ENCODE data around the gene TTC23. TPM values are rescaled to one million over a fixed set of nuclear protein-coding genes. Genes with fewer than 3 reads are reported as not detected.
"Not testable (repeated sequence)": the region's sequence is repeated elsewhere in the genome, so short reads cannot be mapped to it uniquely, and the experiment has no call there.

Gene TTC23
- total RNA-seq, 2 donors from 2014 or later, result 3.9 to 4.6 TPM

DNA sequence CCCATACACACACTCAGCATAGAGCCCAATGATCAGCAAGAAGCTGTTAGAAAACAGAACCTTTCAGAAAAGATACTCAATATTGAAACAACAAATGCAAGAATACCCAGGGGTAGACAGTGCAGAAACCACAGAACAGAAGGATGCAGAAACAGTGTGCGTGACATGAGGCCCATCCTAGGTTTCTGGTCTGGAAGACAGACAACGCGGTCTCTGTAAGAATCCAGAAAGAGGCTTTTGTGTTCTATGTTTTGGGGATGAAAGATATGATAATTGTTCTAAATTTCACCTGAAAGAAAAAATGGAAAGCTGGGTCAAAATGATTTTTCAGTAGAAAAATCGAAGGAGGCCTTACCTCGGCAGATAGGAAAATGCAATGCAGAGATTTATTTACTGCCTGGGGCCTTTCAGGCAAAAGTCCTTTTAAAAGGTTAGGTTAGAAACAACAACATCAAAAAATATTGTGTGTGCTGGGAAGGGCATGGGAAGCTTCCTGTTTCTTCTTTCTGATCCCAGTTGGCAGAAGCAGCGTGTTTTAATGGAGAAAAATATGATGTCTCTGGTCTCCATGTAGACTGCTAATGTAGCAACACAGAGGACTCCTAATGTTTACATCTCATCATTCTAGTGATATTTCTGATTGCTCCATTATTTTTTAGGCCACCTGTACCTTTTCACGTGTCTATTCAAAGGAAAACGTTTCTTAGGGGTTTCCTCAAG is 127.5 kb downstream of the TTC23 start:
- Mint-ChIP-seq H3K27ac (no peak overlapping the region), H3K4me3 (no peak overlapping the region), H3K9me3 (no peaks in the 10 kb centered on the region), H3K4me1 (ENCODE audit: low read depth) (no peaks in the 10 kb centered on the region), H3K27me3 (ENCODE audit: low read depth) (no peaks in the 10 kb centered on the region), H3K36me3 (ENCODE audit: insufficient read depth in 2 of 2) (no peaks in the 10 kb centered on the region)
- no peak for DNase-seq
- ATAC-seq (replicated peaks in 1 of 2), result no peak

DNA sequence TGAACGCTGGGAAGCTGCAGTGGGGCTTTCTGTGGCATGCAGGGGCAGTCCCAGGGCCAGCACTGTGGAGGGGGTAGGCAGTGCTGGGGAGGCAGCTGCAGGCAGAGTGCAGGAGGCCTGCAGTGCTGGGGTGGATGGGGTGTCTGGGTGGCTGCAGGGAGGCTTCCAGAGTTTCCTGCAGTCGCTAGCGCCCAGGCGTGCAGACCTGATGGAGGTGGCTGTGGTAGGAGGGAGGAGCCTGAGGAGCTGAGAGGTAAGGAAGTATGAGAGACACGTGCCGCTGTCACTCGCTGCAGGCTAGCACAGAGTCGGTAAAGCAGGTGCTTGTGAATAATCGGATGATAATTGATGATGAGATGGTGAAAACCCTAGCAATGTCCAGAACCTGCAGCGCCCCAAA is 128.2 kb downstream of the TTC23 start:
- Mint-ChIP-seq H3K27ac (no peak overlapping the region), H3K27me3 (ENCODE audit: low read depth) (no peaks in the 10 kb centered on the region), H3K36me3 (ENCODE audit: insufficient read depth in 2 of 2) (no peaks in the 10 kb centered on the region), H3K9me3 (no peaks in the 10 kb centered on the region), H3K4me3 (no peak overlapping the region), H3K4me1 (ENCODE audit: low read depth) (no peaks in the 10 kb centered on the region)
- DNase-seq, result no peak
- no peak for ATAC-seq (replicated peaks in 1 of 2)

DNA sequence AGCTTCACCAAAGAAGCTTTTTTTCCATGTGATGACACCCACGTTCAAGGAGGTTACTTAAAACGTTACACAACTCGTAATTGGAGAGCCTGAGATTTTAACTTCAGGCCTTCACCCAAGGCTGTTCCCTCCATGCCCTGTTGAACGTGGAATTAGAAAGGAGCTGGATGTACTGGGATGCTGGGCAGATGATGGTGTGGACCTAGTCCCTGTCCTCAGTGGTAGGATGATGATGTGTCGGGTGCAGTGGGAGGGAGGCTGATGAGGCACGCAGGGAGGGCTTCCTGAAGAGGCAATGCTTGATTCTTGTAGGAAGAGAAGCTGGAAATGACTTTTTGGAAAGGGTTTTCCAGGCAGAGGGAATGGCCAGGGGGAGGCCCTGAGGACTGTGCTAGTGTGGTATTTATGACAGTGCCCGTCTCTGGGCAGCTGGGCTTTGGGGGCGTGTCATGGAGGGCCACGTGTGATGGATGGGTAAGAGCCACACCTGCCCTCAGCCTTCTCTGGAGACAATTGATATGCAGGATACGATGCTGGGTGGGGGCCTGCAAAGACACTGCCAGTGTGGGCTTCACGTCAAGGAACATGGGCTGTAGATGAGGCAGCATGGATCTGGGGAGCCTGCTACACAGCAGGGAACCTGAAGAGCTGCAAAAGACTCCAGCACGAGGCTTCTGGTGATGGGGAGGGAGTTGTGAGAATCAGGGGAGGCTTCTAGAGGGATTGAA is 129.2 kb downstream of the TTC23 start:
- H3K36me3 Mint-ChIP-seq (ENCODE audit: insufficient read depth in 2 of 2), result no peaks in the 10 kb centered on the region
- no peaks in the 10 kb centered on the region for H3K27me3 Mint-ChIP-seq (ENCODE audit: low read depth)
- no peak overlapping the region for H3K27ac Mint-ChIP-seq
- no peaks in the 10 kb centered on the region for H3K9me3 Mint-ChIP-seq
- ATAC-seq (replicated peaks in 1 of 2), result no peak
- no peak for DNase-seq
- H3K4me3 Mint-ChIP-seq, result no peak overlapping the region
- H3K4me1 Mint-ChIP-seq (ENCODE audit: low read depth), result no peaks in the 10 kb centered on the region

DNA sequence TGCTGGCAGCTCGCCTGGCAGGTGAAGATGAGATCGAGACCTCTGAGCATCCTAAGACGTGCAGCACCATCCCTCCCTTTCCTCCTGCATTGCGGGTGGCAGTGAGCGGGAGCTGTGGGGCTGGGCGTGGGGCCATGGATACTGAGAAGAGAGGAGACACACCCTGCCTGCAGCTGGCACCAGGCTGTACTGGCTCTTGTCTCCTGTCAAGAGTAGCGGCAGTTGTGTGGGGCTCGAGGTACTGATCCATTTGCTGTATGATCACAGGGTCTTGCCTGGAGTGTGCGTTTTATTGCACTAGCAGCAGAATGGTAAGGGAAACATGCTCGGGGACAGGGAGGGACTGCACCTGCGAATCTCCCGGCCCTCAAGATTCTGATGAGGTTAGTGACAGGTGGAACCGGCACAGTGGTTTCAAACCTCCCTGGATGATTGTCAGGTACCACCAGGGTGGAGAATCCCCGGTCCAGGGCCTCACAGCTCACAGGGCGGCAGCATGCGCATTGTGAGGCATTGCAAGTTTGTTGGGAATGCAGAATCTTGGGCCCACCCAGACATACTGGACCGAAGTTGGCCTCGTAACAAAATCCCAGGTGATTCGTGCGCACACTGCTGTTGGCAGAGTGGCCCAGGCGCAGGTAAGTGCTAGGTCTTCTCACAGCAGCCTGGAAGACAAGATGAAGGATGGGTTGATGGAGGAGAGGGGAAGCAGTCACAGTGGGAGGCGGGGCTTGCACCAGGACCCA is 130.4 kb downstream of the TTC23 start:
- Mint-ChIP-seq H3K27me3 (ENCODE audit: low read depth) (no peaks in the 10 kb centered on the region), H3K9me3 (no peaks in the 10 kb centered on the region), H3K27ac (no peak overlapping the region), H3K4me3 (no peak overlapping the region), H3K36me3 (ENCODE audit: insufficient read depth in 2 of 2) (no peaks in the 10 kb centered on the region), H3K4me1 (ENCODE audit: low read depth) (no peaks in the 10 kb centered on the region)
- DNase-seq (no peak), ATAC-seq (replicated peaks in 1 of 2) (no peak)

DNA sequence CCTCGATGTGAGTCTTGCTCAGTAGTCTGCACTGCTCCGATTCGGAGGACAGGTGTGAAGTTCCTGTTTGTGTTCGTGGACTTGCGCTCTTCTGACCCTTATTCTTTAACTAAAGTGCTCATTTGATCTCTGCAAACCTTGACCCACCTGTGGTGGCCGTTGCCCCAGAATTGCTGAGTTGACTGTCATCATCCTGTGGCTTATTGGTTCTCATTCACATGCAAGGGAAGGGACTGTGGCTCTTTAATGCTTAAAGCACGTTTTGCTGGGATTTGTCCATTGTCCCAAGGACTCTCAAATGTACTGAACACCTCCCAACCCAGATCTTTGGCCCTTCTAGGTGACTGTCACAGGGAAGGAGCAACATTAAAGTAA is 131.1 kb downstream of the TTC23 start:
- Mint-ChIP-seq H3K9me3 (no peaks in the 10 kb centered on the region), H3K36me3 (ENCODE audit: insufficient read depth in 2 of 2) (no peaks in the 10 kb centered on the region), H3K27ac (no peak overlapping the region), H3K4me1 (ENCODE audit: low read depth) (no peaks in the 10 kb centered on the region), H3K4me3 (no peak overlapping the region), H3K27me3 (ENCODE audit: low read depth) (no peaks in the 10 kb centered on the region)
- no peak for DNase-seq
- no peak for ATAC-seq (replicated peaks in 1 of 2)

DNA sequence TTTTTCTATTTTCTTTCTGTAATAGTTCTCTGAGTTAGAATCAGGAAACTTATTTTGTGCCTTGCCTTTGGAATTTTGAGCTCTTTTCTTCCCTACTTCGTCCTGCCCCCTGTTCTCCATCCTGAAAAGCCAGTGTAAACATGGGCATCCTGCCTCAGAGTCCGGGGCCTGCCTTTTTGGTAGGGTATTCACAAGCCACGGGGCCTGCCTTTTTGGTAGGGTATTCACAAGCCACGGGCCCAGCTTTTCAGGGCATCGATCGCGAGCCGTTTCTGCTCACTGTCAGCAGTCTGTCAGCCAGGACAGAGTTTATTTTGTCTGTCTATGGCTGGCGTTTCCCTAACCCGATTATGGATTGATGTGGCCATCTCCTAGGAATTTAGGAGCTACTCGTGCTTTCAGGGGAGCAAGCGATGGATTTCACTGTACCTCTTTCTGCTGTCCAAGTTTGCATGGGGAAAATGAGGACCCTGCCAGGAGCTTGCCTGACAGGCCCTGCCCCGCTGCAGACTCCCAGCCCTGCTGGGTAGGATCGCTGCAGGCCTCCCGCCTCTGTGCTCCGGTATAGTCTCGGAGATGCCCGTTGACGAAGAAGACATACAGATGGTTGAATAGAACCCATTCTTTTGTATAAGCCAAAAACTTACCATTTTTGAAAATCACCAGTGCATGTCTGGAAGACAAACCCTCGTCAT is 131.7 kb downstream of the TTC23 start:
- ATAC-seq (replicated peaks in 1 of 2) (no peak), DNase-seq (no peak)
- no peaks in the 10 kb centered on the region for H3K27me3 Mint-ChIP-seq (ENCODE audit: low read depth)

DNA sequence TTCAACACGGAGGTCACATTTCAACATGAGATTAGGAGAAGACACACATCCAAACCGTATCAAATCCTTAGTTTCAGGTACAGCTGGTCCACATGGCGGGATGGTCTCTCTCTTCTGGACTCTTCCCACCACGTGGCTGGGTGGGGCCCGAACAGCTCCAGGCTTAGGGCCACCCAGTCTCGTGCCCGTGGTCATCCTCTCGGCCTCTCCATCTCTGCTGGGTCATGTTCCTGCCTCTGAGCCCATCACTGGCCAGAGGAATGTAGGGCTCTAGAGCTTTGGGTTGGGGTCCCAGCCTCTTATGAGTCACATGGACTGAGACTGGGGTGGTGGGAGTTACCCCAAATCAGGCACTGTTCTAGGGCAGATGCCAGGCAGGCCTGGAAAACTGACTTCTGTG is 132.3 kb downstream of the TTC23 start:
- Mint-ChIP-seq H3K36me3 (ENCODE audit: insufficient read depth in 2 of 2) (no peaks in the 10 kb centered on the region), H3K4me3 (no peak overlapping the region), H3K4me1 (ENCODE audit: low read depth) (no peaks in the 10 kb centered on the region), H3K27ac (no peak overlapping the region), H3K9me3 (no peaks in the 10 kb centered on the region), H3K27me3 (ENCODE audit: low read depth) (no peaks in the 10 kb centered on the region)
- ATAC-seq (replicated peaks in 1 of 2) (no peak), DNase-seq (no peak)

More for the DNA sequence above, 131.7 kb downstream of the TTC23 start:
- Mint-ChIP-seq H3K4me3 (no peak overlapping the region), H3K36me3 (ENCODE audit: insufficient read depth in 2 of 2) (no peaks in the 10 kb centered on the region), H3K27ac (no peak overlapping the region), H3K4me1 (ENCODE audit: low read depth) (no peaks in the 10 kb centered on the region), H3K9me3 (no peaks in the 10 kb centered on the region)

DNA sequence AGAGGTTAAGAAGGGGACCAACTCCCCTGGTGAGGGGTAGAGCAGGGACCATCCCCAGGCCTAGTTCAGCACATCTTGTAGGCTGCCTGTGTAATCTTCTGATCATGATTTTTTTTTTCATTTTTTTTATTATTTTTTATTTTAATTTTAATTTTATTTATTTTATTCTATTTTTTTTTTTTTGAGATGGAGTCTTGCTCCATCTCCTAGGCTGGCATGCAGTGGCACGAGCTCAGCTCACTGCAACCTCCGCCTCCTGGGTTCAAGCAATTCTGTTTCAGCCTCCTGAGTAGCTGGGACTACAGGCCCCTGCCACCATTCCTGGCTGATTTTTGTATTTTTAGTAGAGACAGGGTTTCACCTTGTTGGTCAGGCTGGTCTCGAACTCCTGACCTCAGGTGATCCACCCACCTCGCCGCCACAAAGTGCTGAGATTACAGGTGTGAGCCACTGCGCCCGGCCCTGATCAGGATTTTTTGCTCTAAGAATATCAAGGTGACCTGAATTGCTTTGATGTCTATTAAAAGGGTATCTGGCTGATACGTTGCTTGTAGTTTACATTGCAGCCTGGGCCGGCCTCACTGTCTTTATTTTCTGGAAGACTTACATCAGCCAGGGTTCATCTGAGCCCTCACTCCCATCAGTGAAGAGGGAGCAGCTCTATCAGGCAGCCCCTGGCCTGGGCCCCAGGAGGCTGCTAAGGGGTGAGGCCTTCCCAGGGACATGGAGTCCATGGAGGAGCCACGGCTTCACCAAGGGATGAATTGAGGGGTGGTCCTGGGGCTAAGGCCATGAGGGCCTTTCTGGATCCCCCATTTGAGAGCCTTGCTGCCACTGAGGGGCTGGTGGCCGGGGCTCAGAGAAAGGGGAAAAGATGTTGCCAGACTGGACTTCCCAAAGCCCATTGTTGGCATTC is 133.8 kb downstream of the TTC23 start:
- H3K4me1 Mint-ChIP-seq (ENCODE audit: low read depth), result no peaks in the 10 kb centered on the region
- H3K27ac Mint-ChIP-seq, result no peak overlapping the region
- H3K9me3 Mint-ChIP-seq, result no peaks in the 10 kb centered on the region
- H3K36me3 Mint-ChIP-seq (ENCODE audit: insufficient read depth in 2 of 2), result no peaks in the 10 kb centered on the region
- DNase-seq (no peak), ATAC-seq (replicated peaks in 1 of 2) (no peak)
- no peak overlapping the region for H3K4me3 Mint-ChIP-seq
- H3K27me3 Mint-ChIP-seq (ENCODE audit: low read depth), result no peaks in the 10 kb centered on the region

DNA sequence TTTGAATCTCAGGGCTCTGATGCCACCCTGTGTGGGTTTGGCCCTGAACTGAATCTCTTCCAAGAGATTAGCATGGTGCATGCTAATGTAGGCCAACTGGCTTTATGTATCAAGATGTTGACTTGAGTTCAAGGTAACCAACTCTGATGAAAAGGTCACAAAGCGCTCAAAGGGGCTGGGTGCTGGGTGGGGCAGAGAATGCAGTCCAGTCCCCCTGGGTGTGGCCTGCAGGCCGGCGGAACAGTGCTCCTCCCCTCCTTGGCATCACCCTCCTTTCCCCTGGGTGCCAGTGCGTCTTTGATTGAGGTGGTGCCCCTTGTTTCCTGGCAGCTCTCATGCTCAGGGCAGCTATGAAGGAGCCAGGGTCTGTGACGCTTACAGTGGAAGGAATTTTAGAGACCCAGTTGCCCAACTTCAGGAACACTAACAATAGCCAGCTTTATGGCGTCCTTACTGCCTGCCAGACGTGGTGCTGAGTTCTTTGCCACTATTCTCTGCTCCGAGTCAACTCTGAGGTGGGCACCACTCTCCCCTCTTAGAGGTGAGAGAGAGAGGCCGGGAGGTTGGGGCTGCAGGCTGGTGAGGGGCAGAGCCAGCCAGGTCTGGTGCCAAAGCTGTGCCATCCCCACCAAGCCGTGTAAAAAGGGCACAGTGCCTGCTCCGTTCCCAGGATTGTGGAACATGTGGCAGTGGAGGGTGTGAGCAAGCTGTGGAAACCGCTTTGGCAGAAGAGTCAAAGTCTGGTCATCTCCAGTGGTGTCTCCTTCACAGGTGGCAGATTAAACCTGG is 134.7 kb downstream of the TTC23 start:
- Mint-ChIP-seq H3K36me3 (ENCODE audit: insufficient read depth in 2 of 2) (no peaks in the 10 kb centered on the region), H3K9me3 (no peaks in the 10 kb centered on the region), H3K27me3 (ENCODE audit: low read depth) (no peaks in the 10 kb centered on the region), H3K4me3 (no peak overlapping the region), H3K27ac (no peak overlapping the region), H3K4me1 (ENCODE audit: low read depth) (no peaks in the 10 kb centered on the region)
- ATAC-seq (replicated peaks in 1 of 2) (no peak), DNase-seq (no peak)

DNA sequence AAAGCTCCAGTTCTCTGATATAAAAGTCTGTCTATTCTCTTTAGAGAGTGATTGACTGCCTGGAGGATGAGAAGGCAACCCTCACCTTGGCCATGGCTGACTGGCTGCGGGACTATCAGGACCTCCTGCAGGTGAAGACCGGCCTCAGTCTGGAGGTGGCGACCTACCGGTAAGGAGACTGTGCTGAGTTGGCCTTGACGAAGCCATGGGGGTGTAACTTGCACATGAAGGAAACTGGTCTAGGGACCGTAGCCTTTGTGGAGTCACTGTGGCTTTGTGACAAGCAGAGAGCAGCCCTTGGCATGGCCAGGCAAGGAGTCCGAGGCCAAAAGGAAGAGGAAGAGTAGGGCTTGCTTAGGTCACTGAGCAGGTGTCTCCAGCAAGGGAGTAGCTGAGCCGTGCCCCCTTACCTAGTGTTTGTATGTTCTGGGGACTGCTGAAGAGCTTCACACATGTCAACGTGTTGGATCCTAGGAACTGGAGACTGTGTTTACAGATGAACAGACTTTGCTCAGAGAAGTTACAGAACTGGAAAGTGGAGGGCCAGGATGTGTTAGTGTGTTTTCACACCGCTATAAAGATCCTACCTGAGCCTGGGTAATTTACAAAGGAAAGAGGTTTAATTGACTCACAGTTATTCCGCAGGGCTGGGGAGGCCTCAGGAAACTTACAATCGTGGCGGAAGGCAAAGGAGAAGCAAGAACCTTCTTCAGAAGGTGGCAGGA is 135.7 kb downstream of the TTC23 start:
- no peaks in the 10 kb centered on the region for H3K36me3 Mint-ChIP-seq (ENCODE audit: insufficient read depth in 2 of 2)
- no peak for ATAC-seq (replicated peaks in 1 of 2)

DNA sequence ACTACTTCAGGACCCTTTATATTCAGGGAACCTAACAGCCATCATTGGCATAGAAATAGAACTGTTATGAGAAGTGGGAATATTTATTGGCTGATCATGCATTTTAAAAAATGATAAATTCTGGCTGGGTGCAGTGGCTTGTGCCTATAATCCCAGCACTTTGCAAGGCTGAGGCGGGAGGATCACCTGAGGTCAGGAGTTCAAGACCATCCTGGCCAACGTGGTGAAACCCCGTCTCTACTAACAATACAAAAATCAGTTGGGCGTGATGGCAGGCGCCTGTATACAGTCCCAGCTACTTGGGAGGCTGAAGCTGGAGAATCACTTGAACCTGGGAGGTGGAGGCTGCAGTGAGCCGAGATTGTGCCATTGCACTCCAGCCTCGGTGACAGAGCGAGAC is 137.7 kb downstream of the TTC23 start:
- H3K36me3 Mint-ChIP-seq (ENCODE audit: insufficient read depth in 2 of 2); ATAC-seq (replicated peaks in 1 of 2); H3K4me3 Mint-ChIP-seq; H3K27ac Mint-ChIP-seq; H3K9me3 Mint-ChIP-seq; DNase-seq; H3K27me3 Mint-ChIP-seq (ENCODE audit: low read depth): not testable (repeated sequence)
- peaks cover 13% of the 10 kb centered on the region for H3K4me1 Mint-ChIP-seq (ENCODE audit: low read depth)

More for the DNA sequence above, 135.7 kb downstream of the TTC23 start:
- Mint-ChIP-seq H3K9me3 (no peaks in the 10 kb centered on the region), H3K27ac (no peak overlapping the region), H3K4me3 (no peak overlapping the region), H3K27me3 (ENCODE audit: low read depth) (no peaks in the 10 kb centered on the region), H3K4me1 (ENCODE audit: low read depth) (no peaks in the 10 kb centered on the region)
- no peak for DNase-seq

Measured in activated T-cell treated with anti-CD3 and anti-CD28 coated beads, Interleukin-2, amount 50 U/mL, for 72 hours (primary cell).